Hepatocyte (in vitro differentiated cells): Measurements from ENCODE around the gene WDR37.
"Not testable (repeated sequence)": the region's sequence is repeated elsewhere in the genome, so short reads cannot be mapped to it uniquely, and the experiment has no call there.

Source experiments
- CTCF ChIP-seq: fragments of 200-600 bp; sonication (generic); IDR thresholded peaks from 2 replicates; pipeline ENCODE4 v1.5.1; 2016; ENCODE audit warnings: antibody characterized with exemption, mild to moderate bottlenecking; ENCODE audit not compliant: poor library complexity
- EZH2phosphoT487 ChIP-seq: fragments of 200-600 bp; sonication (generic); IDR thresholded peaks from one replicate; pipeline ENCODE4 v1.6.1; 2018; ENCODE audit warnings: antibody characterized with exemption, mild to moderate bottlenecking, low read depth, moderate library complexity; ENCODE audit not compliant: unreplicated experiment, severe bottlenecking

DNA sequence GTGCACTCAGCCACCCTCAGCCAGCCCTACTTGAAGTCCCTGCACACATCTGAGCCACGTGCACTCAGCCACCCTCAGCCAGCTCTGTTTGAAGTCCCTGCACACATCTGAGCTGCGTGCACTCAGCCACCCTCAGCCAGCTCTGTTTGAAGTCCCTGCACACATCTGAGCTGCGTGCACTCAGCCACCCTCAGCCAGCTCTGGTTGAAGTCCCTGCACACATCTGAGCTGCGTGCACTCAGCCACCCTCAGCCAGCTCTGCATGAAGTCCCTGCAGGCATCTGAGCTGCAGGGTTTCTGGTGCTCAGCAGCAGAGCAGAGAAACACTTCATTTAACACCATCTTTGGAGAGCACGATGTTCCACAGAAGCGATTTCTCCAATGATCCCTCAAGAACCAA is 62.1 kb downstream of the WDR37 start:
- not testable (repeated sequence) for TF ChIP-seq CTCF, EZH2phosphoT487
